ENCODE measurements around the gene LGMN. TPM values are rescaled to one million over a fixed set of nuclear protein-coding genes. Genes with fewer than 3 reads are reported as not detected.

The LGMN gene
- total RNA-seq, 1 experiment from 2014 or later = 57.4 TPM

GRCh38 chr14:92703516-92703915 is 44.9 kb downstream of the LGMN start:
- DNase-seq = no peak
- Histone ChIP-seq H3K4me3 (ENCODE audit: insufficient read depth, low read depth, low read length) (no peak overlapping the region), H3K36me3 (replicated peaks; ENCODE audit: control insufficient read depth, insufficient read depth, low read length) (peaks cover 4% of the 10 kb centered on the region), H3K27me3 (ENCODE audit: control insufficient read depth, insufficient read depth, low read length) (no peaks in the 10 kb centered on the region)

DNA sequence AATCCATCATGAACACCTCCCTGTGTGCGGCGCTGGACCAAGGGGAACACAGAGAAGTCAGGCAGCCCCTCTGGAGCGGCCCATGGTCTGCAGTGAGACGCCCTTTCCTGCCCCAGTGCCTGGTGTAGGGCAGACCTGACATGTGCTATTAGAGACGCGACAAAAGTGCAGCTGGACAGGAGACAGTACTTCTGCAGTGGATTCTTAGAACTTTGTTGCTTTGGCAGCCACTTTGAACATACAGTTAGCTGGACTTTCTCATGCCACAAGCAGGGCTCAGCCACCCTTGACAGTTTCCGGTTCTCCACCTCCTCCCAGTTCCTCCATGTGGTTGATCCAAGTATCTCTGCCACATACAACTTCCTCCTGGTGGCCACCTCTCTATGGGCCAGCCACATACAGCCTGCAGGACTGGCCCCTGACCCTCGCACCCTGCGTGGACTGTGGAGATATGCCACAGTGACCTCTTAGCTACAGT is 45.9 kb downstream of the LGMN start:
- no peak for DNase-seq
- Histone ChIP-seq H3K4me3 (ENCODE audit: insufficient read depth, low read depth, low read length) (no peak overlapping the region), H3K27me3 (ENCODE audit: control insufficient read depth, insufficient read depth, low read length) (no peaks in the 10 kb centered on the region), H3K36me3 (replicated peaks; ENCODE audit: control insufficient read depth, insufficient read depth, low read length) (peaks cover 4% of the 10 kb centered on the region)

DNA sequence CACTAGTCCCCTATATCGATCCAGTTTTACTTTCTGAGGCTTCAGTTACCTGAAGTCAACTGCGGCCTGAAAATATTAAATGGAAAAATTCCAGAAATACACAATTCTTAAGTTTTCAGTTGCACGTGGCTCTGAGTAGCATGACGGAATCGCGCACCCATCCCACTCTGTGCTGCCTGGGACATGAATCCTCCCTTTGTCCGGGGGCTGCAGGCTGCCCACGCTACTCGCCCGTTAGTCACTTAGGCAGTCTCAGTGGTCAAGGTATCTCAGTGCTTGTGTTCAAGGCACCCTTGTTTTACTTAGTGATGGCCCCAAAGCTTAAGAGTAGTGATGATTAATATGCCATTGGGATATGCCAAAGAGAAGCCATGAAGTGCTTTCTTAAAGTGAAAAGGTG is 46.6 kb downstream of the LGMN start:
- no peaks in the 10 kb centered on the region for H3K27me3 ChIP-seq (ENCODE audit: control insufficient read depth, insufficient read depth, low read length)
- no peak for DNase-seq
- no peak overlapping the region for H3K4me3 ChIP-seq (ENCODE audit: insufficient read depth, low read depth, low read length)
- peaks cover 4% of the 10 kb centered on the region for H3K36me3 ChIP-seq (replicated peaks; ENCODE audit: control insufficient read depth, insufficient read depth, low read length)

- Histone ChIP-seq H3K36me3 (replicated peaks; ENCODE audit: control insufficient read depth, insufficient read depth, low read length) (no peaks in the 10 kb centered on the region; the same call in 1 of the 2 replicates), H3K4me3 (ENCODE audit: insufficient read depth, low read depth, low read length) (no peak overlapping the region)
- no peak for DNase-seq
Measured at GRCh38 chr14:92698393-92698792, 50.0 kb downstream of the LGMN start.

GRCh38 chr14:92696366-92696765 is 52.1 kb downstream of the LGMN start:
- H3K36me3 ChIP-seq (replicated peaks; ENCODE audit: control insufficient read depth, insufficient read depth, low read length) = no peaks in the 10 kb centered on the region
- no peaks in the 10 kb centered on the region for H3K27me3 ChIP-seq (ENCODE audit: control insufficient read depth, insufficient read depth, low read length)
- DNase-seq = no peak
- H3K4me3 ChIP-seq (ENCODE audit: insufficient read depth, low read depth, low read length) = no peak overlapping the region

More at GRCh38 chr14:92698393-92698792, 50.0 kb downstream of the LGMN start:
- no peaks in the 10 kb centered on the region for H3K27me3 ChIP-seq (ENCODE audit: control insufficient read depth, insufficient read depth, low read length)

DNA sequence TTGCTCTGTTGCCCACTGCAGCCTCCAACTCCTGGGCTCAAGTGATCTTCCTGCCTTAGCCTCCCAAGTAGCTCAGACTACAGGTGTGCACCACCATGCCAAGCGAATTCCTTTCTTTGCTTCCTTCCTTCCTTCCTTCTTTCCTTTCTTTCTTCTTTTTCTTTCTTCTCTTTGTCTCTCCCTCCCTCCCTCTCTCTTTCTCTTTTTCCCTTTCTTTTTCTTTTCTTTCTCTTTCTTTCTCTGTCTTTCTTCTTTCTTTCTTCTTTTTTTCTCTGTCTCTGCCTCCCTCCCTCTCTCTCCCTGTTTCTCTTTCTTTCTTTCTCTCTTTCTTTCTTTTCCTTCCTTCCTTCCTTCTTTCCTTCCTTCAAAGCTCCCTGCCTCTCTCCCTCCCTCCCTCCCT is 52.9 kb downstream of the LGMN start:
- Histone ChIP-seq H3K36me3 (replicated peaks; ENCODE audit: control insufficient read depth, insufficient read depth, low read length) (no peaks in the 10 kb centered on the region), H3K4me3 (ENCODE audit: insufficient read depth, low read depth, low read length) (no peak overlapping the region), H3K27me3 (ENCODE audit: control insufficient read depth, insufficient read depth, low read length) (no peaks in the 10 kb centered on the region)
- DNase-seq = no peak

DNA sequence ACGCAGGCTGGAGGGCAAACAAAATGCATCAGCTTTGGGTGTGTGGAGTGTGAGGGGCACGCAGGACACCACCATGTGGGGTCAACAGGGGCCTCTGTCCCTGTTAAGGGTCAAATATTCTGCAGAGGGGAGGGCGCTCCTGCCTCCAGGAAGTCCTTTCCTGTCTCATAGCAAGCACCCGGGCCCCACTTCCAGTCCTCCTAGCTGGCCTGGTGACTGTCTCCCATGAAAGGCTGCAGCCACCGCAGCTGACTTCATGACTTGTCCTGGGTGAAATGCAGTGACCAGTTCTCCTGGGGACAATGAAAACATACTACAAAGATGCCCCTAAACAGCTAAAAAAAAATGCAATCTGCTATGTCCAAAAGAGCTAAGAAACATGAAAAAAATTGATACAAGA is 53.6 kb downstream of the LGMN start:
- Histone ChIP-seq H3K27me3 (ENCODE audit: control insufficient read depth, insufficient read depth, low read length) (no peaks in the 10 kb centered on the region), H3K4me3 (ENCODE audit: insufficient read depth, low read depth, low read length) (no peak overlapping the region), H3K36me3 (replicated peaks; ENCODE audit: control insufficient read depth, insufficient read depth, low read length) (no peaks in the 10 kb centered on the region)
- DNase-seq = no peak

DNA sequence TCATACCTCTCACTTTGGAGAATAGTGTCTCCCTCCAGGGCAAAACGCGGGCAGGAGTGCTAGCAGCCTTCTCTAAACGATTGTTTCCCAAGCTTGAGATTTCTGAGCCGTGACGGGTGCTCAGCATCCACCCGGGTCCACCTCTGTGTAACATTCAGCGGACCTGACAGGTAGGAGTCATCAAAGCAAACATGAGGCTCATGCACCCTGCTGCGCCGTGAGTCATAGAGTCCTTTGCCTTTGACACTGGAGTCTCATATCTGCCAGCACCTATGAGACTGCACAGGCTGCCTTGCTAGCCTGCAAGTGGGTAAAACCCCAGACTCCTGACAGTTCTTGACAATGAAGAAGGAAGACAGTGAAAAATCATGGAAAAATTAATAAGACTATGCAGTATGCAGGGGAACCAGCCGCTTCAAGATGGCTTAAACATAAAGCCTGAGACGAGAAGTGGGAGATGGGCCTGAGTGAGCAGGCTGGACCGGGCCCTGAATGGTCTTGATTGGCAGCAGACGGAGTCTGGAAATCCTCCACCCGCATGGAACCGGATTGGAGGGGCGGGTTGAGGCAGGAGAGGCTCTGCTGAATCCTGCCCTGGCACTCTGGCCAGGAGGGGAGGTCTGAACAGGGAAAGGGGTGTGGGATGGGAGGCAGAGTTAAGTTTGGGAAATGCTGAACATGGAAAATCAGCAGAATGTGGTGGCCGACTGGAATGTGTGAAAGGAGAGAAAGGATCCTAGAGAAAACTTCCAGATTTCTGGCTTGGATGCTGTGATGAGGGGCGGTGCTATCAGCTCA is 54.2 kb downstream of the LGMN start:
- H3K27me3 ChIP-seq (ENCODE audit: control insufficient read depth, insufficient read depth, low read length) = no peaks in the 10 kb centered on the region
- H3K36me3 ChIP-seq (replicated peaks; ENCODE audit: control insufficient read depth, insufficient read depth, low read length) = no peaks in the 10 kb centered on the region
- H3K4me3 ChIP-seq (ENCODE audit: insufficient read depth, low read depth, low read length) = no peak overlapping the region
- no peak for DNase-seq

DNA sequence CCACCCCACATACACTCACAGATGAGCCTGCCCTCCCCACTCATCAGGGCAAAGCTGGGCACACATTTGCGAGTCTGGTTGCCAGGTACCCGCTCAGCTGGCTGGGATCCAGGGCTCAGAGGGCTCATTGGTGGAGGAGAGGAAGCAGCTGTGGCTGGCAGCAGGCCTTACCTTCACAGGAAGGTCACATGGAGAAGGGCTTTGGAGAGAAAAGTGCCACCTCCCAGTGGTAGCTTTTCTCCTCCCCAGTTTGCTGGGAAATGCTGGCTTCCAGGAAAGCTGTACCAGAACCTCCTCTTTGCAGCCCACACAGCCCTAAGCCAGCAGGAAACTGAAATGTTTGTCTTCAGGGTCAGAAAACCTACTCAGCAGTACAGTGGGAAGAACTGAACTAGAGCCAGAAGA is 55.6 kb downstream of the LGMN start:
- H3K36me3 ChIP-seq (replicated peaks; ENCODE audit: control insufficient read depth, insufficient read depth, low read length) = no peaks in the 10 kb centered on the region
- DNase-seq = no peak

GRCh38 chr14:92690171-92691011 is 58.0 kb downstream of the LGMN start:
- DNase-seq = no peak
- Histone ChIP-seq H3K36me3 (replicated peaks; ENCODE audit: control insufficient read depth, insufficient read depth, low read length) (no peaks in the 10 kb centered on the region), H3K4me3 (ENCODE audit: insufficient read depth, low read depth, low read length) (no peak overlapping the region)

More for the DNA sequence above, 55.6 kb downstream of the LGMN start:
- Histone ChIP-seq H3K4me3 (ENCODE audit: insufficient read depth, low read depth, low read length) (no peak overlapping the region), H3K27me3 (ENCODE audit: control insufficient read depth, insufficient read depth, low read length) (peaks cover 8% of the 10 kb centered on the region)

DNA sequence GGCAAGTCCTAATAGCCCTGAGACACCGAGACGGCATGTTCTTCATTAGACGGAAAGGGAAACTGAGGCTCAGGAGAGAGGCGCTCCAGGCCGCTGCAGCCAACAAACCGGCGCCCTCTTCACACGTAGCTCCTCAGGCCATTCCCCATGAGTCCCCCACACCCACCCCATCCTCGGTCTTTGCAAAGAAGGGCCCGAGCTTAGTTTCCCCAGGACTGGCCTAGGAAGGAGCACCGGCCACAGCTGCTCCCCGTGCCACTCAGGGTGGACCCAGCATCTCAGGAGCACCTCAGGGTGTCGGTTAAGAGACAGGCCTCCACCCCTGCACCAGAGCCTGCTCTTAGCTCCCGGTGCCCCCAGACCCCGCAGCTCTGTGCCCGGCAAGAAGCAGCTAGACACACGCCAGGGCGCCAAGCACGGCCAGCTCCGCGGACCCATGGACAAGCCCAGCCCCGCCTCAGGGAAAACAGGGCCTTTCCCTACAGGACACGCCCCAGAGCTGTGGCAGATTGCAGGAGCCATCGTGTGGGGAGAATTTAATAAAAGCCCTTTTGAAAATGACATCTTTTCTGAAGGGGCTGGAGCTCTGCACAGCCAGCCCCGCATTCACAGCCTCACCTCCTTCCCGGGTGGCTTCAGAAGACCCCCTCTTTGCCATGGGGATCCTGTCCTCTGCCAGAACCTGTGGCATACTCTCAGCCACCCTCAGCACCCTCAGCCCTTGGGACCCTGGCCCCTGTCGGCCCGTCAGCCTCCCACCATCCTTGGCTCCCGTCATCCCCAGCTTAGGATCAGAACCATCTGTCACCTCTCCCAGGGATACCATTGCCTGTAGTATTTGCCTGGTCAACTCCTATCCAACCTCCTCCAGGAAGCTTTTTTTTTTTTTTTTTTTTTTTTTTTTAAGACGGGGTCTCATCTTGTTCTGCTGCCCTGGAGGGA is 59.7 kb downstream of the LGMN start:
- H3K27me3 ChIP-seq (ENCODE audit: control insufficient read depth, insufficient read depth, low read length) = peaks cover 19% of the 10 kb centered on the region
- no peaks in the 10 kb centered on the region for H3K36me3 ChIP-seq (replicated peaks; ENCODE audit: control insufficient read depth, insufficient read depth, low read length)
- peak; percentile 76 for DNase-seq
- H3K4me3 ChIP-seq (ENCODE audit: insufficient read depth, low read depth, low read length) = peak overlapping the region; percentile 60

More at GRCh38 chr14:92690171-92691011, 58.0 kb downstream of the LGMN start:
- peaks cover 19% of the 10 kb centered on the region for H3K27me3 ChIP-seq (ENCODE audit: control insufficient read depth, insufficient read depth, low read length)

DNA sequence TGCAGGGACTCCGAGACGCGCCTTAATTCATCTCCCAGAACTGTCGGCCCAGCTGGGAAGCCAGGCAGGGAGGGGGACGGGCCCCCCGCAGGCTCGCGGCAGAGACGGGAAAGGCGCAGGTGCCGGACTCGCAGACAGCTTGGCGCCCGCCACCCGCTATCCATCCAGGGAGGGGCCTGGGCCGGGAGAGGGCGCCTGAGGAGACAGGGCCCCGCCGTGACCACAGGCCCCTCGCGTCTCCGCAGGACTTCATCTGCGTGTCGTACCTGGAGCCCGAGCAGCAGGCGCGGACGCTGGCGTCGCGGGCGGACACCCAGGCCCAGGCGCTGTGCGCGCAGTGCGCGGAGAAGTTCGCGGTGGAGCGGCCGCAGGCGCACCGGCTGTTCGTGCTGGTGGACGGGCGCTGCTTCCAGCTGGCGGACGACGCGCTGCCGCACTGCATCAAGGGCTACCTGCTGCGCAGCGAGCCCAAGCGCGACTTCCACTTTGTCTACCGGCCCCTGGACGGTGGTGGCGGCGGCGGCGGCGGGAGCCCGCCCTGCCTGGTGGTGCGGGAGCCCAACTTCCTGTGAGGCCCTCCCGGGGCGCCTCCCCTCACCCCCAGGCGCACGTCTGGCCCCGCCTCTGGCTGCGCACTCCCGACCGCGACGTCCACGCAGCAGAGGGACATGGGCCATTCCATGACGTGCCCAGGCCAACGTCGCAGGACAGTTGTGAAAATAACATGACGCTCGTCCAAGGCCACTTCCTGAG is 60.6 kb downstream of the LGMN start:
- H3K36me3 ChIP-seq (replicated peaks; ENCODE audit: control insufficient read depth, insufficient read depth, low read length) = no peaks in the 10 kb centered on the region
- H3K27me3 ChIP-seq (ENCODE audit: control insufficient read depth, insufficient read depth, low read length) = peaks cover 19% of the 10 kb centered on the region
- peak overlapping the region; percentile 60 for H3K4me3 ChIP-seq (ENCODE audit: insufficient read depth, low read depth, low read length)
- DNase-seq = peak; percentile 89

GRCh38 chr14:92686900-92687427 is 61.5 kb downstream of the LGMN start:
- DNase-seq = peak; percentile 99
- peaks cover 19% of the 10 kb centered on the region for H3K27me3 ChIP-seq (ENCODE audit: control insufficient read depth, insufficient read depth, low read length)
- peak overlapping the region; percentile 60 for H3K4me3 ChIP-seq (ENCODE audit: insufficient read depth, low read depth, low read length)

More at GRCh38 chr14:92686900-92687427, 61.5 kb downstream of the LGMN start:
- H3K36me3 ChIP-seq (replicated peaks; ENCODE audit: control insufficient read depth, insufficient read depth, low read length) = no peaks in the 10 kb centered on the region
